ENCODE measurements around the gene FMNL3.
"Not testable (repeated sequence)": the region's sequence is repeated elsewhere in the genome, so short reads cannot be mapped to it uniquely, and the experiment has no call there.

FMNL3 gene, protein sequence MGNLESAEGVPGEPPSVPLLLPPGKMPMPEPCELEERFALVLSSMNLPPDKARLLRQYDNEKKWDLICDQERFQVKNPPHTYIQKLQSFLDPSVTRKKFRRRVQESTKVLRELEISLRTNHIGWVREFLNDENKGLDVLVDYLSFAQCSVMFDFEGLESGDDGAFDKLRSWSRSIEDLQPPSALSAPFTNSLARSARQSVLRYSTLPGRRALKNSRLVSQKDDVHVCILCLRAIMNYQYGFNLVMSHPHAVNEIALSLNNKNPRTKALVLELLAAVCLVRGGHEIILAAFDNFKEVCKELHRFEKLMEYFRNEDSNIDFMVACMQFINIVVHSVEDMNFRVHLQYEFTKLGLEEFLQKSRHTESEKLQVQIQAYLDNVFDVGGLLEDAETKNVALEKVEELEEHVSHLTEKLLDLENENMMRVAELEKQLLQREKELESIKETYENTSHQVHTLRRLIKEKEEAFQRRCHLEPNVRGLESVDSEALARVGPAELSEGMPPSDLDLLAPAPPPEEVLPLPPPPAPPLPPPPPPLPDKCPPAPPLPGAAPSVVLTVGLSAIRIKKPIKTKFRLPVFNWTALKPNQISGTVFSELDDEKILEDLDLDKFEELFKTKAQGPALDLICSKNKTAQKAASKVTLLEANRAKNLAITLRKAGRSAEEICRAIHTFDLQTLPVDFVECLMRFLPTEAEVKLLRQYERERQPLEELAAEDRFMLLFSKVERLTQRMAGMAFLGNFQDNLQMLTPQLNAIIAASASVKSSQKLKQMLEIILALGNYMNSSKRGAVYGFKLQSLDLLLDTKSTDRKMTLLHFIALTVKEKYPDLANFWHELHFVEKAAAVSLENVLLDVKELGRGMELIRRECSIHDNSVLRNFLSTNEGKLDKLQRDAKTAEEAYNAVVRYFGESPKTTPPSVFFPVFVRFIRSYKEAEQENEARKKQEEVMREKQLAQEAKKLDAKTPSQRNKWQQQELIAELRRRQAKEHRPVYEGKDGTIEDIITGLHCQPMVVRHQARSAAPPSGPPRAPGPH

DNA sequence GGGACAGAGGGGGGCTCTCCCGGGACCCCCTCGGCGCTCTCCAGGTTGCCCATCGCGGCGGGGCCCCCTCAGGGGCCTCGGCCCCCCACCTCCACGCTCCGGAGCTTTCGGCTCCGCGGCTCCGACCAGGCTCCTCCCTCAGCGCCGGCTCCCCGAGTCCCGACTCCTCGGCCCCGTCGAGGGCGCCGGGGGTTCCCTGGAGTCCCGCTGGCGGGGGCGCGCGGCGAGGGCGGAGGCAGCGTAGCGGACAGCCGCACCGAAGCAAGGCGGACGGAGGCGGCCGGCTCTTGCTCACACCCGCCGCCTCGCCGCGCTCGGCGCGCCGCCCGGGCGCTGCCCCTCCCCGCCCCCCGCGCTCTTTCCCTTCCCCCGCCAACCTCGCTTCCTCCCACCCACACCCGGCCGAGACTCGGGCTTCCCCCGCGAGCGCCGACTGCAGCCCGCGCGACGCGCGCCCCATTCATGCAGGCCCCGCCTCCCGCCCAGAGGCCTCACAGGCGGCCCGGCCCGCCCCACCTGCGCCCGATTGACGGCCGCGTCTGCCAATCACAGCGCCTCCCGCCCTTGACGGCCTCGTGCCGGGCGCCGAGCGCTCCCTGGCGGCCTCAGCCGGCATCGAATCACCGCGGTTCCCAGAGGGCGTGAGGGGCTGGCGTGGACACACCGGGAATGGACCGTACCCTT is at the start of gene FMNL3:
FMNL3 (minus strand) TSS at position 278 of the 684 bp plus-strand sequence; CDS start at position 53, 225 bp downstream.
- DNase-seq, result peak; percentile 59 to 98 (median 96)

DNA sequence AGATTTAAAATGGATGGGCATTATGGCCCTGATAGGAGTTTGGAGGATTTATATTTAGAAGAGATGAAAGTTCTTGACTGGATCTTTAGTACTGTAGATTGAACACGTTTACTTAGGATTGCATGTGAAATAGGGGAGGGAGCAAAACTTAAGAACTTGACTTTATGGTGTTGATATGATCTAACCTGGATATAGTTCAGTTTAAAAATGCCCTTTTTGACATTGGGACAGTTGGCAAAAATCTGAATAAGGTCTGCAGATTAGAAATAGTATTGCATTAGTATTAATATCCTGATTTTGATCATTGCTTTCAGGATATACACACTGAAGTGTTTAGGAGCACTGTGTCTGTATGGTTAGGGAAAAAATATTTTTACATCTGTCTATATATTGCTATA is 43.8 kb upstream of the FMNL3 start:
- no peak for DNase-seq

DNA sequence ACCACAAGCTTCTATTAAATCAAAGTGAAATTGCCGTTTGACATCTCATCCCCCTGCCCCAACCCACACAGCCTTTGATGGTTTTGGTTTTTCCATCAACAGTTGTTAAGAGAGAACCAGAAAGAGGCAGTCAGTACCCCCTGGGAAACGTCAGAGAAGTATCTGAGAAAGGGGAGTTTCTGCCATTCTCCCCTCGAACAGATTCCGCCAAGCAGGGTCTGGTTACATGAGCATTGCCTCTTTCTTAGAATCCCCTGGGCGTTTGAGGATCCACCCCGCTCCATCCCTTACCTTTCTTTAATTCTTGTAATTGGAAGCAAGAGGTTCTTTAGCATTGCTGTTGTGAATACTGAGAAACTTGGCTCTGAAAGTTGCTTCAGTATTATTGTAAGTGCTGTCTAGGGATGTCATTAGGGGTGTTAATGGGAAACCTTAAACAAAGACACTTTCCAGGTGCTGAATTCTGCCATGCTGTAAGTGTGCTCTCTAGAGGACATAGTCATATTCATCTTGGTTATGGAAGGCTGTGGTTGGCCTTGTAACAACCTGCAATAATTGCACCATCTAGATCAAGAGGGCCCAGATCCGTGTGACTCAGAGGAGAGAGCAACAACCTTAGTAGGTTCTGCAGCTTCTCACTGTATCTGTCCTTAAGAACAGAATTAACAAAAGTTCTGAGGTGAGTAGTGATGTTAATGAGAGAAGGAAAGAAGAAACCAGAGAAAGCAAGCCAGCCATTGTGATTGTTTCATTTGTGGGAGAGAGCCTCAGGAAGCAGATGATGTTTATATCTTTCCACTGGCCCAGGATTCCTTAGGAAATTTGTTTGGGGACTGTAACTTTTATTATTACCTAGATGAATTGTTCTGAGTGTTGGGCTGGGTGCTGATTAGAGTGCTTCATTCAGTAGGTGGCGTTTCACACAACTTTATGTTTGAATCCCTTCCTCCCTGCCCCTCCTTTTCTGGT is 43.1 kb upstream of the FMNL3 start:
- no peak for DNase-seq

DNA sequence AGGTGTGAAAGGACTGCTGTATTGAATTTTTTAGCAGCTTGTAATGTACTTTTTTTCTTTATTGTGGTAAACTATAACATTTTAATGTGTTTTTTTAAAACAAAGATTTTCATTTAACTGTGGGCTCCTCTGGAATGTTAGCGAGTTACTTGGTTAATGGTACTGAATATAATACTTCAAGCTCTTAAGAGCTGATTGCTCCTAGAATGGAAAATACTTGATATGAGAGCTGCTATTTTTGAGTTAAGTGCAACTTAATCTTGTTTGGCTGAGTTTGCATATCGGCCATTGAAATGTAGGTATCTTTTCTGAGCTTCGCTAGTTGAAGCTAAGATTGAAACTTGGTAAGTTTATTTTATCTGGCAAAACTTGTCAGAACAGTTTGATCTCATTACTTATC is 41.6 kb upstream of the FMNL3 start:
- no peak for DNase-seq

DNA sequence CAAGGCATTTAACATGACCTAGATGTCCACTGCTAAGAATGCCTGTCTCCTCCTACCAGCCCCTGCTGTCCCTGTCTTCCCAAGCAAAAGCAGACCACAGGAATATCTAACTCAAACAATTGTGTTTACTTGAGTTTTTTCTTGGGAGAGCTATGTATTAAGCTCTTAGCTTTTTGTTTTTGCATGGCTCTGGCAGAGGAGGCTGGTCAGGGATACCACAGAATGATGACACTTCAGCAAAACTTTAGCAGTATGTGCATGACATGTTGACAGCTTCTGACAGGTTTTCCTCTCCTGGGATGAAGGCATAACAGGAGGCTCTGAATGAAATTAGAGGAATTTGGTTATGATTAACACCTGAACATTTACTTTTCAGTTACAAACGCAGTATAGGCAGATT is 41.1 kb upstream of the FMNL3 start:
- DNase-seq, result no peak

DNA sequence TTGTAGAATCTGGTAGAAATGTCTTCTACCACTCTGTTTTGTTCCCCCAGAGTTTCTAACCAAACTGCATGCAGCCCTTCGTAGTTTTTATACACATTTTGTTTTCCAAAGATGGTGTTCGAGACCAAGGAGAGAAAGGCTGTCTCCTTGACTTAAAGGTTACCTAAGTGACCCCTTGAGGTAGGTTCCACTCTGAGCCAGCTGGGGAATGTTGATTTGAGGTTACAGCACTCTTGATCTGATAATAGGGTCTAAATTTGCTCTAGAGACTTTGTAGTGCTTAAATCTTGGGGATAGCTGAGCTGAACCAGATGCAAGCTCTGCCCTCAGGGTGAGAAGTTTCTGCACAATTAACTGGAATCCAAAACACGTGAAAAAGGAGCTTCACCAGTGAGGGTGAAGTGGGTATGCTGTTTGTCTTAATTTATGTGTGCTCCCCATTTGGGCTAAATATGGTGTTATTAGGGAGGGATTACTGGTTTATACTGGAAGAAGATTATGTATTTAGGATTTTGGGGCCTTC is 37.2 kb upstream of the FMNL3 start:
- DNase-seq, result no peak

DNA sequence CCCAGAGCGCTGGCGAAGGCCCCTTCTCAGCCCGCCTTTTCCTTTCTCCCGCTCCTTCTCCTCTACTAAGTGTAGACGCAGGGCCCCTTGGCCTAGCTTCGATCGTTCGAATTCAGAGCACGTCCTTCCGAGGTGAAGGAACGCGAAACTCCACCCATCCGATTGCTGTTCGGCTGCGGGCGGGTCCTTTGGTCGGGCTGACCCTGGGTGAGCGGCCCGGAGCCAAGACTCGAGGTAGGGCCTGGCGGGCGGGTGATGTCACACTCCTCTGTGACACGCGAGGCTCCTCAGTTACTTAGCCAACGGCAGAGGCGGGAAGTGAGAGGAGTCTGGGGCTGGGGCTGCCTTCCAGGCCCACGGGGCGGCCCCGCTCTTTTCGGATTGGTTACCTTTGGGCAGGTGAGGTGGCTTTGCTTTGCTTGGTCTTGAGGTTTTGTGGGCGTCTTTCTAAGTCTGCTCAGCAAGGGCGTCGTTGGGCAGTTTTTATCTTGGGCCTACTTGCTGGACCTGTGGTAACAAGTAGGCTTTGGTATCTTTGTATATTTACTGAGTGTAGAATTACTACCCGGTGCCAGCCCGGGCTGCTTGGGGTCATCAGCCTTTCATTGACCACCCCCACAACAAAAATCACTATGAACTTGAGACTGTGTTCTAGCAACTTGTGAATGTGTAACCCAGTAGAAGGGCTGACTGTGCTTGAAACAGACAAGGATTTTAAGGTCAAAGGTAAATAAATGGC is 34.8 kb upstream of the FMNL3 start:
- DNase-seq, result peak in 40 of 58 donors; percentile 27 to 87 (median 69)

DNA sequence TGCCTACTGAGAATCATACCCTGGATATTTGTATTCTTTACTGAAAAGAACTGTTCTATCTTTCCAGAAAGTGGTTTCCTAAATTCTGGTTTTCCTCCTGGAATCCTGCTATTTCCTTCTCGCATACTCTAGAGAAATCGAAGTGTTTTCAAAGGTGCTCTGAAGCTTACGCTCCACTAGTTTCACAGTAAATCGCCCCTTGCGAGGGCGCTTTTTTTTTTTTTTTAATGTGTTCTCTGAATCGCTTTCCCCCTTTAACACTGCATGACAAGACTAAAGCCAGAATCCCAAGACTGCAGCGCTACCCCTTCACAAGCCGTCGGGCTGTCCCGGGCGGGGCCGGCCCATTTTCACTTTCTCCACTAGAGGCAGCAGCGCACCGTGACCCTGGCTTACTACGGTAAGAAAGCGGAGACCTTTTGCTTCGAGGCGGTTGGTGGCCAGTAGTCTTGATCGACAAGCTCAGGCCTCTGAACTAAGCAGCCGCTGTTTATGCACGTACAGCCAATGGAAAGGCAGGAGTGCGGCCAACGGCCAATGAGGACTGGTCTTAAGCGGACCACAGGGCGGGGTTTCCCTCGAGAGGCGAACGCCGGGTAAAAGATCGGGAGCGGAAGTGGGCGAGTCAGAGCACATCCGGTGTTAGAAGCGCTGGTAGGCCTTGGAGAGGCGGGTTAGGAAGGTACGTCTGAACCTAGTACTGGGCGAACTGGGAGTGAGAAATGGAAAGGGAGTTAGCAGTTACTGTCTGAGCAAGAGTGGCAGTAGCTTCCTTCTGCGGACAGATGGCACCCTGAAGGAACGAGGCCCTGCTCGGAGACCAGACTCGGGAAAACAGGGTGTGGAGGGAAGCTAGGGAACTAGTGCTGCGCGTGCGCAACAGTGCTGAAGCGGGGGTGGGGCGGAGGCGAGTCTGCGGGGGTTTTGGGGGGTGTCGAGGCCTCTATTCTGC is 34.0 kb upstream of the FMNL3 start, which contains the start of gene TMBIM6:
TMBIM6 (plus strand) TSS at position 628 of the 952 bp plus-strand sequence. CDS start 10,937 bp downstream, outside the sequence.
- peak; percentile 90 to 100 (median 99) for DNase-seq

DNA sequence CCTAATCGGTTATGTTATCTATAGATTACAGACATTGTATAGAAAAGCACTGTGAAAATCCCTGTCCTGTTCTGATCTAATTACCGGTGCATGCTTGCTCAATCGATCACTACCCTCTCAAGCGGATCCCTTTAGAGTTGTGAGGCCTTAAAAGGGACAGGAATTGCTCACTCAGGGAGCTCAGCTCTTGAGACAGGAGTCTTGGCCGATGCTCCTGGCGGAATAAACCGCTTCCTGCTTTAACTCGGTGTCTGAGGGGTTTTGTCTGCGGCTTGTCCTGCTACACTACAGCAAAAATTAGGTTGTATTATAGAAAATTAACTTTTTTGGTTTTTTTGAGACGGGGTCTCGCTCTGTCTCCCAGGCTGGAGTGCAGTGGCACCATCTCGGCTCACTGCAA is 33.1 kb upstream of the FMNL3 start:
- not testable (repeated sequence) for DNase-seq

DNA sequence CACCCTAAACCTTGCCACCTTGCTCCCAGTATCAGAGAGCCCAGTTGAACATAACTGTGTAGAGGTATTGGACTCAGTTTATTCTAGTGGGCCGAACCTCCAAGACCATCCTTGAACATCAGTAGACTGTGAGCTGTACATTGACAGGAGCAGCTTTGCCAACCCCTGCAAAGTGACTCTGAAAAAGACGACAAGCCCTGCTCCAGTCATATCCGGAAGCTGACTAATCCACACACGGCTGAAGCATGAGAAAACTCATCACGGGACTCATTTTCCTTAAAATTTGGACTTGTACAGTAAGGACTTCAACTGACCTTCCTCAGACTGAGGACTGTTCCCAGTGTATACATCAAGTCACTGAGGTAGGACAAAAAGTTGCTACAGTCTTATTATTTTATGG is 31.5 kb upstream of the FMNL3 start:
- not testable (repeated sequence) for DNase-seq

DNA sequence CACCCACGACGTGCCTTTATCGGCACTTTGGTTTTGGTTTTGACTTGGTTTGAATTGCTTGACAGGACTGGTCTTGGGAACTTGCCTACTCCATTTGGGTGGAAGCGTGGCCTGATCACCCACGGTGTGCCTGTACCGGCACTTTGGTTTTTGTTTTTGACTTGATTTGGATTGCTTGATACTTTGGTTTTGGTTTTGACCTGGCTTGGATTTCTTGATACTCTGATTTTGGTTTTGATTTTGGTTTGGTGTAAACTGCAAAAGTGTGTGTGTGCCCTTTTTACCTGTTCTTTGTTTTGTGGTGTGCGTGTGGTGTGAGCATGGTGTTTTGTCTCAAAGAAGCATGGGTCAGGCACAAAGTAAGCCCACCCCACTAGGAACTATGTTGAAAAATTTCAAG is 27.7 kb upstream of the FMNL3 start:
- not testable (repeated sequence) for DNase-seq

DNA sequence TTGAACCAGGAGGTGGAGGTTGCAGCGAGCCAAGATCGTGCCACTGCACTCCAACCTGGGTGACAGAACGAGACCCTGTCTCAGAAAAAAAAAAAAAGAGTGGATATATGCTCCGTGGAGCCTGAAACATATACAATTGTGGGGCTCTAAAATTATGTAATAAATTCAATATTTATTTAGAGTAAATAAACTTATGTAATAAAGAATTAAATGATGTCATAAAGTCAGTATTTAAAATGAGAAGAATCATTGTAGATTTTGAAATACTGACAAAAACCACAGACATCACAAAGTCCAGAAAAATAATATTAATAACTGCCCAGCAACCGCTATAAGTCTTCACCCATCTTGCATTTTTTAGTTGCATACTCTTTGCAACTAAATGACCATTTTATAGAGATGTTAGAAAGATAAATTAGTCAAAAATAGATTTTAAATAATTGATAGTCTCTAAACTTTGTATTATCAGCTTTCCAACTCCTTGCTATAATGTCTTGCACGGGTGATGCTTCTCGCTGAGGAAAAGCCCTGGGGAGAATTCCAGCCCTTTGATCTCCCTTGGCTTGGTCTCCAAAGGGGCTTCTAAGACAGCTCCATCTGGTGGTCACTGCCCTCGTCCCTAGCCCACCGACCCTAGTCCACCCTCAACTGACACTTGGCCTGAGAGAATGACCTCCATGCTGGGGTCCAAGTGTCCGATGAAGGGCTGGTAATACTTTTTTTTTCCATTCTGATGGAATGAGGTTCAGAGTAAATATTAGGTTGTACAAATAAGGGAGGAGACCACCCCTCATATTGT is 26.2 kb upstream of the FMNL3 start:
- DNase-seq, result no peak

DNA sequence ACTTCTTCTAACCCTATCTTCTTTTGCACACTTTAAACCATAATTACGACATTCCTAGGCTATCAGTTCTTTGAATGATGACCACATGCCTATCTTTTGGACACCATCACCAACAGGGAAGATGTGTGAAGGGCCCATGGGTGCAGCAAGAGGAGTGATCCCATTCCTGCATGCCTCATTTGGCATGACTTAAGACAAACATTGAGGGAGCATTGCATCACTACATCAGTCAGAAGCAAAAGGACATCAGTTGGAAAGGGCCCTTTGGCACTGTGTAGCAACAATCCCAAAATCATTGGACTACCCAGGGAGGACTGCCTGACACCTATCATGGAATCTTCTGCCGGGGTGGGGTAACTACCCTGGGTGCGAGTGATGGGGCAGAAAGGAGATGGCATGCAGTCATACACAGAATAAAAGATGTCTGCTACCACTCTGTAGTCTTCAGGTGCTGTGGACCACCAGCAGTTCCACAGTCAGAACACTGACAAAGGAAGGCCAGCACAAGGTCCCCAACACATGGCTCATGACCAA is 23.4 kb upstream of the FMNL3 start:
- no peak for DNase-seq

DNA sequence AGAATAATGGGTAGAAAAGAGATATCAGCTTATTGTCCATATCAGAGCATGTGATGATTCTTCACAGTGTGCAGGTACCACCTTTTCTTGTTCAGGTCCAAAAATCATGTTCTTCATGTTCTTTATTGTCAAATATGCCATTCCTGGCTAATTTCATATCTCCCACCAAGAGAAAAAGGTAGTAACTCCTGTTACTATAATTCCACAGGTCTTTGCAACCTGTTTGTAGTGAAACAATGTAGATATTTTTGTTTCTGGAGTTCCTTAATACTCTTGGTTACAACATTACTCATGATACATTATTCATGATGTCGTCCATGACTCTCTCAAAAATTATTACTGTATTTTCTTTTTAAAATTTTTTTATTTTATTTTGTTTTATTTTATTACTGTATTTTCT is 22.8 kb upstream of the FMNL3 start:
- no peak for DNase-seq

DNA sequence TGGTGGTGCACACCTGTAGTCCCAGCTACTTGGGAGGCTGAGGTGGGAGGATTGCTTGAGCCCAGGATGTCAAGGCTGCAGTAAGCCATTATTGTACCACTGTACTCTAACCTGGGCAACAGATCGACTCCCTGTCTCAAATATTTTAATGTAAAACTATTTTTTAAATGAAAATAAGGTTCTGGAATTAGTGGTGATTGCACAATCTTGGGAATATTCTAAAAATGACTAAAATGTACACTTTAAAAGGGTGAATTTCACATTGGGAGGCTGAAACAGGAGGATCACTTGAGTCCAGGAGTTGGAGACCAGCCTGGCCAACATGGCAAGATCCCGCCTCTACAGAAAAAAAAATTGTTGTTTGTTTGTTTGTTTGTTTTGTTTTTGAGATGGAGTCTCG is 21.2 kb upstream of the FMNL3 start:
- DNase-seq, result no peak

DNA sequence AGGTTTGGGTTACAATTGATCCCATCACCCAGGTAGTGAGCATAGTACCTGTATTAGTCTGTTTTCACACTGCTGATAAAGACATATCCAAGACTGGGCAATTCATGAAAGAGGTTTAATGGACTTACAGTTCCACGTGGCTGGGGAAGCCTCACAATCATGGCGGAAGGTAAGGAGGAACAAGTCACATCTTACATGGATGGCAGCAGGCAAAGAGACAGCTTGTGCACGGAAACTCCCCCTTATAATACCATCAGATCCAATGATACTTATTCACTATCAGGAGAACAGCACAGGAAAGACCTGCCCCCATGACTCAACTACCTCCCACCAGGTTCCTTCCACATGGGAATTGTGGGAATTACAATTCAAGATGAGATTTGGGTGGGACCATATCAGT is 14.2 kb upstream of the FMNL3 start:
- DNase-seq, result not testable (repeated sequence)

DNA sequence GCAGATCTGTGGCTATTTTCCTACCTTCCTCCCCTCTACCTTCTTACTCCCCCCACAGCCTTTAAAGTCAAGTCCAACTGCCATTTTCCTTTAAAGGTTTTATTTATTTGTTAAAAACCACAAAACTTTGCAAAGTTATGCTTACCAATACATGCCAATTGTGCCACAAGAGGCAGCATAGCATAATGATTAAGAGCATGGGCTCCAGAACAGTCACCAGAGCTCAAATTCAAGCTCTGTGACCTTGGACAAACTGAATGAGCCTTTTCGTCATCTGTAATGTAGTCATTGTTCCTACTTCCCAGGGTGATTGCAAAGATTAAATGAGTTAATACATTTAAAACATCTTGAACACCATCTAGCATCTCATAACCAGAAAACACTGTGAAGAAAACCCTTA is 13.0 kb upstream of the FMNL3 start:
- DNase-seq, result no peak
